Fibroblast of mammary gland (primary cell): ENCODE results near the gene MORC2.

ENCODE experiments used
- DNase-seq: peaks from one replicate; pipeline ENCODE4 v3.0.0-alpha.2; 2010; ENCODE audit warnings: low read depth
- H3K4me3 ChIP-seq: 2 replicates; pipeline ENCODE4 v1.5.1; 2011; ENCODE audit warnings: low read depth, mild to moderate bottlenecking, low read length, moderate library complexity; ENCODE audit not compliant: control insufficient read depth
- TF ChIP-seq, protein P1 (sequence below): conservative IDR thresholded peaks from 2 replicates; pipeline ENCODE4 v1.5.1; 2011; ENCODE audit warnings: low read depth, low read length, inconsistent platforms; ENCODE audit not compliant: control insufficient read depth, insufficient read depth

Gene MORC2

GRCh38 chr22:30887453-30887852 lies 81.1 kb downstream of the MORC2 start:
- DNase-seq: no peak
- TF ChIP-seq, protein P1, sequence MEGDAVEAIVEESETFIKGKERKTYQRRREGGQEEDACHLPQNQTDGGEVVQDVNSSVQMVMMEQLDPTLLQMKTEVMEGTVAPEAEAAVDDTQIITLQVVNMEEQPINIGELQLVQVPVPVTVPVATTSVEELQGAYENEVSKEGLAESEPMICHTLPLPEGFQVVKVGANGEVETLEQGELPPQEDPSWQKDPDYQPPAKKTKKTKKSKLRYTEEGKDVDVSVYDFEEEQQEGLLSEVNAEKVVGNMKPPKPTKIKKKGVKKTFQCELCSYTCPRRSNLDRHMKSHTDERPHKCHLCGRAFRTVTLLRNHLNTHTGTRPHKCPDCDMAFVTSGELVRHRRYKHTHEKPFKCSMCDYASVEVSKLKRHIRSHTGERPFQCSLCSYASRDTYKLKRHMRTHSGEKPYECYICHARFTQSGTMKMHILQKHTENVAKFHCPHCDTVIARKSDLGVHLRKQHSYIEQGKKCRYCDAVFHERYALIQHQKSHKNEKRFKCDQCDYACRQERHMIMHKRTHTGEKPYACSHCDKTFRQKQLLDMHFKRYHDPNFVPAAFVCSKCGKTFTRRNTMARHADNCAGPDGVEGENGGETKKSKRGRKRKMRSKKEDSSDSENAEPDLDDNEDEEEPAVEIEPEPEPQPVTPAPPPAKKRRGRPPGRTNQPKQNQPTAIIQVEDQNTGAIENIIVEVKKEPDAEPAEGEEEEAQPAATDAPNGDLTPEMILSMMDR: no peak
- H3K4me3 ChIP-seq: no peak overlapping the region

DNA sequence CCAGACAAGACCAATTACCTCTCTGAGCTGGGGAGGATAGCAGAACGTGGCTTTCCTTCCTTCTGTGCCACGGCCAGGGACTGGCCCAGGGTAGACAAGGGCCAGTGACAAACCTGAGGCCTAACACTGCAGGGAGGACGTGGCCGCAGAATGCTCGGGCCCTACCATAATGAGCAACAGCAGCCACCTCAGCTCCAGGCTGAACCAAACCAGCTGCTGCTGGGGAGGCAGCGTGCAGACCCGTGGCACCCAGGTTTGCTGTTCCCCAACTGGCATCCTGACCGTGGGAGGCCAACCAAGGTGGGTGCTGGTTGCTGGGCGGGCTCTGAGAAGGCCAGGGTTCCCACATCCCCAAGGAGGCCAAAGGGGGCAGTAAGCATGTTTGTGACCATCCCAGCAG lies 83.0 kb downstream of the MORC2 start:
- TF ChIP-seq, protein P1: no peak
- no peak for DNase-seq
- H3K4me3 ChIP-seq: no peak overlapping the region

DNA sequence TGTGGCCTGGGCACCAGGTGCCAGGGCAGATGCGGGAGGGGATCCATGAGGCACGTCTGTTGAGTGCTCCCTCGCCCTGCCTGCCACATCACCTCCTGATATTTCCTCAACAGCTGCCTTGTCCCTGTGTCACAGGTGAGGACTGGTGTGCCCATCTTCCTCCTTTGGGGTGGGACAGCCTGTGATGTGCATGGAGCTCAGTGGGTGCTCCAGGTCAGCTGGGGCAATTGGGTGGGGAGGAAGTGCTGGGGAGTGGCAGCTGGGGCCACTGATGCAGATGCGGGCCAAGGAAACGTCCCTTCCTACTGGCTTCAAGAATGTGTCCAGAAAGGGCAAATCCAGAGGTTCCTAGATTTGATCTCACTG lies 83.6 kb downstream of the MORC2 start:
- TF ChIP-seq, protein P1: no peak
- no peak for DNase-seq
- H3K4me3 ChIP-seq: no peak overlapping the region

DNA sequence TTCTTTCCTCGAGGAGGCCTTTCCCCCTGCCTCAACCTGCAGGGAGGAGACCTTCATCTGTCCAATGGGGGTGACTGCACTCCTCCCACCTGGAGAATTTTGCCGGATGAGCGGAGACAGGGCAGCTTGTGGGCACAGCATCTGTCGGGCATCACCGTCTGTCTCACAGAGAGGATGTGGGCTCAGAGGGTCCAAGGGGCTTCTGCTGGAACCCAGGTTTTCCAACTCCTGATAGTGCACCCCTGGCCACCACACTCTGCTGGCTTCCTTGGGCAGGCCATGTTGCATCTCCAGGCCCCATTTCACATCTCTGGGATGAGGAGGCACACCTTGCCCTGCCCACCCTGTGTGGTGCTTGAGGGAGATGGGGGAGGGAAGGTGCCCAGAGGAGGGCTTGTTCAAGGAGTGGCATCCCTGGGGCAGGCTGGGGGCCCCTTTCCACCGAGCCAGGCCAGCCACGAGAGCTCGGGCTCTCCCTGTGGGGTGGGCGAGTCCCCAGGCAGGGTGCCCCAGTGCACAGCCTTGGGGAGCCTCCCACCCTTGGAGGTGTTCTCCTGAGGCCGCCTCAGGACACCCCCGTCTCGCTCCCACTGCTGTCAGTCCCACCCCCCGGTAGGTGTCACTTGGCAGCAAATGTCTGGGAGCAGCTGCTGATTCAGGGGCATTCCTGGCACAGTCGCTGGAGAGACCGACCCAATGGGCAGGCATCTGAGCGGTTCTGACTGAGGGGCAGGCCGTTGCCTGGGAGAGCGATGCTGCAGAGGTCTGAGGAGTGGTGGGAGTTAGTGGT lies 84.2 kb downstream of the MORC2 start:
- TF ChIP-seq, protein P1: no peak
- DNase-seq: no peak
- no peak overlapping the region for H3K4me3 ChIP-seq

GRCh38 chr22:30883586-30884145 lies 84.9 kb downstream of the MORC2 start:
- DNase-seq: no peak
- no peak overlapping the region for H3K4me3 ChIP-seq
- TF ChIP-seq, protein P1: no peak

GRCh38 chr22:30882974-30883533 lies 85.5 kb downstream of the MORC2 start:
- TF ChIP-seq, protein P1: no peak

More at GRCh38 chr22:30882974-30883533, 85.5 kb downstream of the MORC2 start:
- no peak for DNase-seq
- no peak overlapping the region for H3K4me3 ChIP-seq
